Keratinocyte (primary cell): Measurements from ENCODE around the gene KLC1.

ENCODE experiments used
- EZH2 ChIP-seq: IDR thresholded peaks from one replicate; pipeline ENCODE4 v1.6.1; 2012; ENCODE audit warnings: inconsistent platforms, mild to moderate bottlenecking, low read length, moderate library complexity
- TF ChIP-seq, protein P1 (sequence below), 3 experiments: IDR thresholded peaks in 1 of 3; conservative IDR thresholded peaks in 1 of 3; optimal IDR thresholded peaks in 1 of 3; 2 replicates in 2 of 3; 3 replicates in 1 of 3; pipeline versions ENCODE3 to v1.5.1; 2011; ENCODE audit warnings: low read length in 3 of 3, mild to moderate bottlenecking in 3 of 3, moderate library complexity in 2 of 3, control low read depth in 1 of 3, inconsistent platforms in 1 of 3; ENCODE audit not compliant: insufficient read depth in 2 of 3; ENCODE audit errors: extremely low read depth in 1 of 3

DNA sequence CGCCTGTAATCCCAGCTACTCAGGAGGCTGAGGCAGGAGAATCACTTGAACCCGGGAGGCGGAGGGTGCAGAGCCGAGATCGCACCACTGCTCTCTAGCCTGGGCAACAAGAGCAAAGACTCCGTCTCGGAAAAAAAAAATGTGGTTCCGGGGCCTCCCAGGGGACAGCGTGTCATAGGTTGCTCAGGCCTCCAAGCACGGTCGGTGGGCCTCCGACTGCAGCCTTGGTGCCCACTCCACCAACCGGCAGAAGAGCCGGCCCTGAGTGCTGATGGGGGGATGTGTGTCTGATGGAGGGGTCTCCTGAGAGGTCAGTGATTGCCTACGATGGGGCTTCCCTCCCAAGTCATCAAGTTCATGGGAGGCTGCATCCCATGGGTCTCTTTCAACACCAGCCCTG is 102.5 kb downstream of the KLC1 start:
- TF ChIP-seq, protein P1, sequence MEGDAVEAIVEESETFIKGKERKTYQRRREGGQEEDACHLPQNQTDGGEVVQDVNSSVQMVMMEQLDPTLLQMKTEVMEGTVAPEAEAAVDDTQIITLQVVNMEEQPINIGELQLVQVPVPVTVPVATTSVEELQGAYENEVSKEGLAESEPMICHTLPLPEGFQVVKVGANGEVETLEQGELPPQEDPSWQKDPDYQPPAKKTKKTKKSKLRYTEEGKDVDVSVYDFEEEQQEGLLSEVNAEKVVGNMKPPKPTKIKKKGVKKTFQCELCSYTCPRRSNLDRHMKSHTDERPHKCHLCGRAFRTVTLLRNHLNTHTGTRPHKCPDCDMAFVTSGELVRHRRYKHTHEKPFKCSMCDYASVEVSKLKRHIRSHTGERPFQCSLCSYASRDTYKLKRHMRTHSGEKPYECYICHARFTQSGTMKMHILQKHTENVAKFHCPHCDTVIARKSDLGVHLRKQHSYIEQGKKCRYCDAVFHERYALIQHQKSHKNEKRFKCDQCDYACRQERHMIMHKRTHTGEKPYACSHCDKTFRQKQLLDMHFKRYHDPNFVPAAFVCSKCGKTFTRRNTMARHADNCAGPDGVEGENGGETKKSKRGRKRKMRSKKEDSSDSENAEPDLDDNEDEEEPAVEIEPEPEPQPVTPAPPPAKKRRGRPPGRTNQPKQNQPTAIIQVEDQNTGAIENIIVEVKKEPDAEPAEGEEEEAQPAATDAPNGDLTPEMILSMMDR (optimal IDR thresholded peaks at IDR 0.05 in 1 of 3, IDR thresholded peaks at IDR 0.05 in 1 of 3, conservative IDR thresholded peaks at IDR 0.05 in 1 of 3; ENCODE audit: extremely low read depth in 1 of 3, insufficient read depth in 2 of 3, low read length in 3 of 3) = no peak
- no peak for TF ChIP-seq EZH2
